ENCODE measurements around the gene EHD1. TPM values are rescaled to one million over a fixed set of nuclear protein-coding genes. Genes with fewer than 3 reads are reported as not detected.

The EHD1 gene
- total and polyA plus RNA-seq, 9 of the 15 experiments (the other 6 are each of a cell fraction or from before 2014, with no cell fraction given), result 0.46 to 65.0 (median 16.4) TPM

GRCh38 chr11:64870893-64871466 is 7.4 kb downstream of the EHD1 start:
- no TSS peak for BruUV-seq (replicated peaks)
- ChIA-PET POLR2A (interaction anchor here (0.8 to 2.1 kb wide), 5 partner anchors 9 to 25 kb away, joined by 5 to 8 read pairs (median 6); no protein-coding TSS in a partner anchor), CTCF (ENCODE audit: low intra/inter-chr PET ratio) (no interaction called here)
- Histone ChIP-seq H3K27ac (ENCODE audit: extremely low read depth, low read depth, low read length) (peak overlapping the region; percentile 66), H4K20me1 (replicated peaks; ENCODE audit: control insufficient read depth, insufficient read depth, low read length) (peaks cover 10% of the 10 kb centered on the region; the same call in 1 of the 2 replicates), H3K4me3 (peak overlapping the region; percentile 9; the same call in 1 of the 2 replicates), H3K9ac (ENCODE audit: insufficient read depth in 1 of 2, low read depth in 2 of 2, low read length in 2 of 2) (peak overlapping the region; percentile 22 to 85), H2AFZ (ENCODE audit: low read depth, low read length) (no peak overlapping the region), H3K79me2 (ENCODE audit: control insufficient read depth, insufficient read depth, low read length) (peaks cover 76% of the 10 kb centered on the region), H3K9me1 (ENCODE audit: control insufficient read depth, insufficient read depth, low read length) (no peaks in the 10 kb centered on the region), H3K36me3 (ENCODE audit: control insufficient read depth, insufficient read depth, low read length) (peaks cover 67% of the 10 kb centered on the region; the same call in 2 of the 3 replicates), H3K4me2 (ENCODE audit: insufficient read depth, low read length) (peak overlapping the region; percentile 62), H3K4me1 (replicated peaks in 1 of 2; ENCODE audit: control insufficient read depth in 2 of 2, insufficient read depth in 2 of 2, low read length in 2 of 2) (peaks cover 35 to 57% of the 10 kb centered on the region in 2 experiments), H3K9me3 (replicated peaks; ENCODE audit: control insufficient read depth, insufficient read depth, low read depth, low read length) (no peaks in the 10 kb centered on the region), H3K27me3 (ENCODE audit: control insufficient read depth in 2 of 2, insufficient read depth in 2 of 2, low read length in 2 of 2) (no peaks in the 10 kb centered on the region; a peak in 1 of 5 replicates)
- intact Hi-C loops (cut with micrococcal nuclease), result loop anchor here (2.0 kb wide), 1 partner anchor 18 kb away; no protein-coding TSS in a partner anchor
- DNase-seq (ENCODE audit: extremely low read depth in 1 of 4, low spot score in 3 of 4) (peak in 1 of 4 experiments; percentile 37), FAIRE-seq (no peak), ATAC-seq (peak; percentile 40)
- 38% methylated on average over 20 of the region's 20 CpGs for WGBS (ENCODE audit: insufficient coverage, low coverage, missing lambda C conversion rate)
- in situ Hi-C loops (cut with MboI), result no loop called here
- TF ChIP-seq ZNF280B (CRISPR knock-in tag; IDR thresholded peaks at IDR 0.05) (no peak), PKNOX1 (IDR thresholded peaks at IDR 0.05) (peak; percentile 22), SMARCE1 (IDR thresholded peaks at IDR 0.05) (0 out of 2 replicates have a peak, but pooled peaks have one; percentile 14), ZNF197 (CRISPR knock-in tag; IDR thresholded peaks at IDR 0.05; ENCODE audit: low read depth) (no peak), KLF6 (CRISPR knock-in tag; IDR thresholded peaks at IDR 0.05; ENCODE audit: borderline replicate concordance) (no peak), CSDE1 (IDR thresholded peaks at IDR 0.05) (no peak), CTCFL (IDR thresholded peaks at IDR 0.05; ENCODE audit: borderline replicate concordance, insufficient read depth, low read depth, low read length, poor library complexity, severe bottlenecking) (no peak), HCFC1 (IDR thresholded peaks at IDR 0.05; ENCODE audit: low read depth, low read length) (no peak), ZKSCAN1 (IDR thresholded peaks at IDR 0.05; ENCODE audit: low read depth, low read length) (peak; percentile 73; the same call in 1 of the 2 replicates), ZNF639 (CRISPR knock-in tag; conservative IDR thresholded peaks at IDR 0.05 in 1 of 2, IDR thresholded peaks at IDR 0.05 in 1 of 2) (peak in 1 of 2 experiments; percentile 4; a peak in 1 of 4 replicates), MAFG (tag; conservative IDR thresholded peaks at IDR 0.05) (0 out of 2 replicates have a peak, but pooled peaks have one; percentile 1)

Measured in K562 (cell line).